ENCODE data around the gene AKT3. TPM values are rescaled to one million over a fixed set of nuclear protein-coding genes. Genes with fewer than 3 reads are reported as not detected.
A peak's percentile ranks its signal among the peaks of the same experiment; 100 is the strongest.

Gene AKT3
- polyA plus RNA-seq, 3 donors, result 0.81 to 1.7 (median 1.4) TPM

DNA sequence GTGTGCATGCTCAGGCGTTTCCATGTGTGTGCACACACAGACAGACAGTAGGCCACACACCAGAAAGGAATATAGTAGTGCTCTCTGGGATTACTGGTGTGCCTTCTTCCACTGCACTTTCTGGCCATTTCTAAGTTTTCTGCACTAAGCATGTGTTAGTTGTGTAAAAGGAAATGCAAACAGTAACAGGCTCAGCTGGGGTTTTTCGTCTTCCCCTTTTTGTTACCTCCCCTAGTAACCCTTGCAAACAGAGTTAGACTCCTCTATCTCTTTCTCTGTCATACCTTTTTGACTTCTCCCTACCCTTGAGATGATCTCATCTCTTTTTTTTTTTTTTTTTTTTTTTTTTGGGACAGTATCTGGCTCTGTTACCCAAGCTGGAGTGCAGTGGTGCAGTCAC is 398.0 kb downstream of the AKT3 start:
- Histone ChIP-seq H3K9me3 (replicated peaks in 1 of 2; ENCODE audit: control insufficient read depth in 1 of 2, insufficient read depth in 1 of 2, low read length in 2 of 2) (no peaks in the 10 kb centered on the region), H2AFZ (ENCODE audit: insufficient read depth, low read depth, low read length, poor library complexity, severe bottlenecking) (no peak overlapping the region), H3K79me2 (ENCODE audit: insufficient read depth, low read length) (no peaks in the 10 kb centered on the region), H3K4me2 (replicated peaks; ENCODE audit: extremely low read depth, low read length, poor library complexity, severe bottlenecking) (peak overlapping the region; percentile 15), H3K4me1 (ENCODE audit: control insufficient read depth in 1 of 2, insufficient read depth in 2 of 2, low read length in 2 of 2) (peaks cover 31 to 40% of the 10 kb centered on the region in 2 donors), H3K27me3 (ENCODE audit: control insufficient read depth in 2 of 2, insufficient read depth in 2 of 2, low read length in 2 of 2) (no peaks in the 10 kb centered on the region), H3K9ac (ENCODE audit: insufficient read depth, low read length, poor library complexity, severe bottlenecking) (no peak overlapping the region), H3K4me3 (replicated peaks in 1 of 3; ENCODE audit: low read depth in 2 of 3, low read length in 3 of 3) (no peak overlapping the region), H3K27ac (ENCODE audit: low read depth in 1 of 2, low read length in 2 of 2) (peak overlapping the region; percentile 47 to 53), H3K36me3 (replicated peaks in 1 of 2; ENCODE audit: control insufficient read depth in 1 of 2, insufficient read depth in 2 of 2, low read length in 2 of 2) (no peaks in the 10 kb centered on the region), H4K20me1 (ENCODE audit: insufficient read depth, low read length) (no peaks in the 10 kb centered on the region)
- TF ChIP-seq, protein P1, sequence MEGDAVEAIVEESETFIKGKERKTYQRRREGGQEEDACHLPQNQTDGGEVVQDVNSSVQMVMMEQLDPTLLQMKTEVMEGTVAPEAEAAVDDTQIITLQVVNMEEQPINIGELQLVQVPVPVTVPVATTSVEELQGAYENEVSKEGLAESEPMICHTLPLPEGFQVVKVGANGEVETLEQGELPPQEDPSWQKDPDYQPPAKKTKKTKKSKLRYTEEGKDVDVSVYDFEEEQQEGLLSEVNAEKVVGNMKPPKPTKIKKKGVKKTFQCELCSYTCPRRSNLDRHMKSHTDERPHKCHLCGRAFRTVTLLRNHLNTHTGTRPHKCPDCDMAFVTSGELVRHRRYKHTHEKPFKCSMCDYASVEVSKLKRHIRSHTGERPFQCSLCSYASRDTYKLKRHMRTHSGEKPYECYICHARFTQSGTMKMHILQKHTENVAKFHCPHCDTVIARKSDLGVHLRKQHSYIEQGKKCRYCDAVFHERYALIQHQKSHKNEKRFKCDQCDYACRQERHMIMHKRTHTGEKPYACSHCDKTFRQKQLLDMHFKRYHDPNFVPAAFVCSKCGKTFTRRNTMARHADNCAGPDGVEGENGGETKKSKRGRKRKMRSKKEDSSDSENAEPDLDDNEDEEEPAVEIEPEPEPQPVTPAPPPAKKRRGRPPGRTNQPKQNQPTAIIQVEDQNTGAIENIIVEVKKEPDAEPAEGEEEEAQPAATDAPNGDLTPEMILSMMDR (IDR thresholded peaks at IDR 0.05), result no peak
- Mint-ChIP-seq H3K4me3 (no peak overlapping the region), H3K27me3 (ENCODE audit: low read depth in 3 of 3) (peaks cover 0 to 2% (median 0%) of the 10 kb centered on the region in 3 donors), H3K27ac (peak overlapping the region; percentile 66 to 95 (median 91)), H3K4me1 (peaks cover 28% of the 10 kb centered on the region), H3K36me3 (peaks cover 17 to 23% of the 10 kb centered on the region in 2 donors), H3K9me3 (peaks cover 0 to 1% (median 0%) of the 10 kb centered on the region in 7 donors)
- intact Hi-C loops (cut with micrococcal nuclease), result no loop called here
- 56% methylated on average over 1 of the region's 2 CpGs for WGBS (ENCODE audit: insufficient coverage)
- peak; percentile 47 to 72 (median 63) for DNase-seq

DNA sequence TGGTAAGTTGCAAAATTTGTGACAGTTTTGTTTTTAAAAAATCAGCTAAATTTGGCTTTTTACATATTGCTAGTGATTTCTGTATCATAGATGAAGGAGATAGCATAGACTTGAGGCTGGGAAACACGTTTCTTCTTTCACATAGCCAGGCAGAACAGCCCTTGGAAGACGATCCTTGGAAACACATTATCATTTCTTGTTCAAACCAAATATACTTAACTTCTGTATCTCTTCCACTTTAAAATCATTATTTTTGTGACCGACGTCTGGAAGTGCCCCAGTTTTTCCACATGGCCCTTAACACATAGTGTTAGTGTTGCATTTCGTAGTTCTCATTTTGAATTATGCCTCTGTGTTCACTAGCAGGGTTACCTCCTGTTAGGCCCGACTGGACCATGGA is 400.7 kb downstream of the AKT3 start:
- Histone ChIP-seq H3K27me3 (ENCODE audit: control insufficient read depth in 2 of 2, insufficient read depth in 2 of 2, low read length in 2 of 2) (no peaks in the 10 kb centered on the region), H4K20me1 (ENCODE audit: insufficient read depth, low read length) (no peaks in the 10 kb centered on the region), H3K4me1 (ENCODE audit: control insufficient read depth in 1 of 2, insufficient read depth in 2 of 2, low read length in 2 of 2) (peaks cover 44 to 53% of the 10 kb centered on the region in 2 donors), H3K4me3 (replicated peaks in 1 of 3; ENCODE audit: low read depth in 2 of 3, low read length in 3 of 3) (no peak overlapping the region), H3K79me2 (ENCODE audit: insufficient read depth, low read length) (no peaks in the 10 kb centered on the region), H3K27ac (ENCODE audit: low read depth in 1 of 2, low read length in 2 of 2) (peak overlapping the region in 1 of 2 donors; percentile 88), H3K9ac (ENCODE audit: insufficient read depth, low read length, poor library complexity, severe bottlenecking) (no peak overlapping the region), H3K9me3 (replicated peaks in 1 of 2; ENCODE audit: control insufficient read depth in 1 of 2, insufficient read depth in 1 of 2, low read length in 2 of 2) (no peaks in the 10 kb centered on the region), H3K36me3 (replicated peaks in 1 of 2; ENCODE audit: control insufficient read depth in 1 of 2, insufficient read depth in 2 of 2, low read length in 2 of 2) (no peaks in the 10 kb centered on the region), H3K4me2 (replicated peaks; ENCODE audit: extremely low read depth, low read length, poor library complexity, severe bottlenecking) (no peak overlapping the region), H2AFZ (ENCODE audit: insufficient read depth, low read depth, low read length, poor library complexity, severe bottlenecking) (no peak overlapping the region)
- H3K4me3 Mint-ChIP-seq, result no peak overlapping the region
- H3K27me3 Mint-ChIP-seq (ENCODE audit: low read depth in 3 of 3), result peaks cover 0 to 2% (median 2%) of the 10 kb centered on the region in 3 donors
- intact Hi-C loops (cut with micrococcal nuclease), result no loop called here
- WGBS (ENCODE audit: insufficient coverage), result 100% methylated on average over 3 of the region's 6 CpGs
- peaks cover 6 to 19% of the 10 kb centered on the region in 2 donors for H3K36me3 Mint-ChIP-seq
- peaks cover 42% of the 10 kb centered on the region for H3K4me1 Mint-ChIP-seq
- no peak for DNase-seq
- TF ChIP-seq, protein P1 (IDR thresholded peaks at IDR 0.05), result no peak
- peak overlapping the region in 1 of 7 donors; percentile 28 for H3K27ac Mint-ChIP-seq
- H3K9me3 Mint-ChIP-seq, result no peaks in the 10 kb centered on the region

All from CD14-positive monocyte (primary cell).